GM21723 (cell line): ENCODE data around the gene INPP5F.
"Not testable (repeated sequence)": the region's sequence is repeated elsewhere in the genome, so short reads cannot be mapped to it uniquely, and the experiment has no call there.

Source experiments
- ATAC-seq: cut with Tn5 transposase; IDR thresholded peaks from one replicate; pipeline ENCODE4 v1.9.1; 2021; ENCODE audit warnings: mild to moderate bottlenecking, moderate library complexity; ENCODE audit not compliant: unreplicated experiment

The INPP5F gene

DNA sequence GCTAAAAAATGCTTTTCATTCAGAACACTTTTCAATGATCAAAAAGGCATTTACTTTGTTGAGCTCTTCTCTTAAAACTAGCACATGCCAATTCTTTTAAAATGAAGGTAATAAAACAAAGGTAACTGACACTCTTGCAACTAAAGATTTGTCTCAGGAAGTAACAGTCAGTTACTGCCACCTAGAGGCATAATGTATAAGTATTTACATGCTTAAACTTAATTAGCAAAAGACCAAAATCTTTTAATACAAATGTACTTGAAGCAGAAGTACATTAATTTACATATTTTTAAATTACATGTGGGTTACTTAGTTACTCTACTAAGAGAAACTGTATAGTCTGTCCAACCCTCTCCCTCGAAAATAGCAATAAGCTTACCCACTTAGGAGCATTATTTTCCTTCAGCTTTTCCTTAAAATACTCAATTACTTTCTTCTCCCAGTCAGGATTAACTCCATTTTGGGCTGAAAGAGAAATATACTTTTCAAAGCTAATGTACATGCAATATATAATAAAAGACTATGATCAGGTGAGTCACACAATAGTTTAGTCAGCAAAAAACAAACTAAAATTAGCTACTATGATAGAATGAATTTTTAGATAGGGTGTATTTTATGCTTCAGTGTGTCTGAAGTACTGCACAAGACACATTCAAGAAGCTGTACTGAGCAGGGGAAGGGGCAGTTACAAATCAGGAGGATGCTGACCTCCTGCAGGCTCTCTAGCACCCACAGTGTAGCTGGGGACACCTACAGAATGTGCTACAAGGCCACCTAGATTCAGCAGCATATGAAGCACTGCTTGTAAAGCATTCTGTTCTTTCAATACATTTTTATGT is 133.8 kb downstream of the INPP5F start:
- no peak for ATAC-seq

DNA sequence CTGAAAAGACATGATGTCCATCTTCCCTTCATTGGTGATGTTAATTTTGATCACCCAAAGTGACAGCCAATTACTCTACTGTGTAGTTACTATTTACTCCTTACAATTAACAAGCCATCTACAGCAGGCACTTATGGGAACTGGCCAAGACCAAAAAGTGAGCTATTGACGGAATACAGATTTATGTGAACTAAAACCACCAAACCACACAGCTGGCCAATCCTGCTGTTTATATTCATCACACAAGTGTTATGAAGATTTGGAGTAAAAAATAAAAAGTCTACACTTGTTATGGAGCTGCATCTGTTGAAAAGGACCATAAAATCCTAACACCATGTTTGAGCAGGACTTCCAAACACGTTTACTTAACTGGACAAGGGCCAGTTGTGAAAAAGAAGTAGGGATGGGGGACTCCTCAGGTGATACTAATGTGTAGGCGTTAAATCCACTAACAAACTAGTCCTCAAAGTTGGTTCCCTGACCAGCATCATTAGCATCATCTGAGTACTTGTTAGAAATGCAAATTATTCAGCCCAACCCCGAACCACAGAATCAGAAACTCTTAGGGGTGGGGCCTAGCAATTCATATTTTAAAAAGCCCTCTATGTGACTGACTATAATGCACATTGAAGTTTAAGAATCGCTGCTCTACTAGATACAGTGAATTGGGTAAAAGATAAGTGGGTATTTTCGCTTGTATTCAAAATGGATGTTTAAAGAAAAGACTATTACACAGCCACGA is 135.2 kb downstream of the INPP5F start:
- ATAC-seq: no peak

DNA sequence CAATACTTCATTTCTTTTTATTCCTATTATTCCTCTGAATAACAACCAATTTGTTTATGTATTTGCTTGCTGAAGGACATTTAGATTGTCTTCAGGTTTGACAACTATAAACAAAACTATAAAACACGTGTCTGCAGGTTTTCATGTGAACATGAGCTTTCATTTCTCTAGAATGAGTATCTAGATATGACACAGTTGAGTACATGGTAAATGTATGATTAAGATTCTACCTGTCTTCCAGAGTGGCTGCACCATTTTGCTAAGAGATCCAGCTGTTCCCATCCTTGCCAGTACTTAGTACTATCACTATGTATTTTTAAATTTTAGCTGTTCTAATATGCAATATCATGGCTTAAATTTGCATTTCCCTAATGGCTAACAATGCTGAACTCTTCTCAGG is 136.7 kb downstream of the INPP5F start:
- ATAC-seq: no peak

DNA sequence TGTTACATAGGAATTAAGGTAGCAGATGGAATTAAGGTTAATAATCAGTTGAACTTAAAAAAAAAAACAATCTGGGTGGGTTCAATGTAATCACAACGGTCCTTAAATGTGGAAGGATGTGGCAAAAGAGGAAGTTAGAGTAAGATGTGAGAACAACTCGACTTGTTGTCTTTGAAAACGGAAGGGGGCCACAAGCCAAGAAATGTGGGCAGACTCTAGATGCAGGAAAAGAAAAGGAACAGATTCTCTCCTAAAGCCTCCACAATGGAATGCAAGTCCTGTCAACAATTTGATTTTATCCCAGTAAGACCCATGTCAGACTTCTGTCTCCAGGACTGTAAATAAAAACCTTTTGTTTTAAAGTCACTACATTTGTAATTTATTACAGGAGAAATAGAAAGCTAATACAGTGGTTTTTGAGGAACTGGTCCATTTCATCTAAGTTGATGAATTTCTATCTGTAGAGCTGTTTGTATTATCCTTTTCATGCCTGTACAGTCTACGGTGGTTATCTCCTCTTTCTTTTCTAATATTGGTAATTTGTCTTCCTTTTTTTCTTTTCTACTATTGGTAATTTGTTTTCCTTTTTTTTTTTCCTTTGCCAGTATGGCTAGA is 138.2 kb downstream of the INPP5F start:
- no peak for ATAC-seq

DNA sequence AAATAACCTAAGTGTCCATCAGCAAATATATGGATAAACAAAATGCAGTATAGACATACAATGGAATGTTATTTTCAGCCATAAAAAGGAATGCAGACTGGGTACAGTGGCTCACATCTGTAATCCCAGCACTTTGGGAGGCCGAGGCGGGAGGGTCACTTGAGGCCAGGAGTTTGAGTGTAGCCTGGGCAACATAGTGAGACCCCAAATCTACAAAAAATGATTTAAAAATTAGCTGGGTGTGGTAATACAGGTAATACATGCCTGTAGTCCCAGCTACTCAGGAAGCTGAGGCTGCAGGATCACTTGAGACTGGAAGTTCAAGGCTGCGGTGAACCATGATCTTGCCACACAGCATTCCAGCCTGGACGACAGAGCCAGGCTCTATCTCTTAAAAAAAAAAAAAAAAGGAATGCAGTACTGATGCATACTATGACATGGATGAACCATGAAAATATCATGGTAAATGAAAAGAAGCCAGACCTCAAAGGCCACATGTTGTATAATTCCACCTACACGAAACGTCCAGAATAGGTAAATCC is 139.9 kb downstream of the INPP5F start:
- ATAC-seq: no peak

DNA sequence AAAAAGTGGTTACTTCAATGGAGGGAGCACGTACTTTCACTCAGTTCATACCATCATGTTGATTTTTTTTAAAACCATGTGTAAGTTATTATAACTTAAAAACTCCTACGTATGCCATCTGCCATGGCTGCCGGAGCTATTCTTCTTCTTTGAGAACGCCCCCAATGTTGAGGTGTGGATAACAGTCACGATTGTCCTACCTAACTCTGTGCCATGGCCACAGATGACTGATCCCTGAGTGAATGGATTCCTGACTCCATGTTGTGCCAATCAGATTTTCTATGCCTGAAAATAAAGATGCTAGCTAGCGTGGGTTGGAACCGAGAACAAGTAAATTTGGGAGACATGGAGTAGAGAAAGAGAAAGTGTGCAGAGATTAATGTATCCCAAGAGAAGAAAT is 141.5 kb downstream of the INPP5F start:
- ATAC-seq: no peak

DNA sequence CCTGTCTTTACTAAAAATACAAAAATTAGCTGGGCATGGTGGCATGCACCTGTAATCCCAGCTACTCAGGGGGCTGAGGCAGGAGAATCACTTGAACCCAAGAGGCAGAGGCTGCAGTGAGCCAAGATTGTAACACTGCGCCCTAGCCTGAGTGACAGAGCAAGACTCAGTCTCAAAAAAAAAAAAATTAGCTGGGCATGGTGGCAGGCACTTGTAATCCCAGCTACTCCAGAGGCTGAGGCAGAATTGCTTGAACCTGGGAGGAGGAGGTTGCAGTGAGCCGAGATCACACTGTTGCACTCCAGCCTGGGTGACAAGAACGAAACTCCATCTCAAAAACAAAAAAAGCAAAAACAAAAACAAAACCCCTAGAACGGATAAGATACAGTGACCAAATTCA is 143.5 kb downstream of the INPP5F start:
- ATAC-seq: not testable (repeated sequence)

DNA sequence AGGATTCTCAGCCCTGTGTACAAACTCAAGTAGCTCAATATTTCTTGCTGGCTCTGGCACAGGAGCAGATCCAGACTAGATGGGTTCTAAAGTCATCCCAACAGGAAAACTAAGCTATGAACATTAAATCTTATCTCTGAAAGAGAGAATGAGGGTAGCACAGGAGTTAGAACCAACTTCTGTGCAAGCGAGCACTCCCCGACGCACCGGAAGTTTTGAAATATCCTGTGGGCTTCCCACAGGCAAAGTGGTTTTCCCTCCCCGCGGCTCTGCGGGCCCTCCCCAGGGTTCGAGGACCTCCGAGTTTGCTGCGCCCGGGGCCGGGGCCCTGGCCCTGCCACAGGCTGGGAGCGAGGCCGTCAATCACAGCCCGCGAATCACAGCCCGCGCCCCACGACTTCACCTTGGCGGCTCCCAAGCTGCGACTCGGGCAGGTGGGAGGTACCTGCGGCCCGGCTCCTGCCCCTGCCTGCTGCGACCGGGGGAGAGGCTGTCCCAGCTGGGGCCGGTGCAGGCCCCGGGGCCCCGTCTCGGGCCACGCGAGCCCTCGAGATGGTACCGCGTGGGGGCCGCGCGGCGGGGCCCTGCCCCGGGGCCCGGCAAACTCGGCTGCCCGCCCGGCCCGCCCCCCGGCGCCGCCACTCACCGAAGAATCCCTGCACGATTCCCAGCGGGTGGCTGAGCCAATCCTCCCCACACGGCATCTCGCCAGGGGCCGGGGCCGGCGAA is 146.2 kb downstream of the INPP5F start:
- peak; percentile 50 for ATAC-seq

DNA sequence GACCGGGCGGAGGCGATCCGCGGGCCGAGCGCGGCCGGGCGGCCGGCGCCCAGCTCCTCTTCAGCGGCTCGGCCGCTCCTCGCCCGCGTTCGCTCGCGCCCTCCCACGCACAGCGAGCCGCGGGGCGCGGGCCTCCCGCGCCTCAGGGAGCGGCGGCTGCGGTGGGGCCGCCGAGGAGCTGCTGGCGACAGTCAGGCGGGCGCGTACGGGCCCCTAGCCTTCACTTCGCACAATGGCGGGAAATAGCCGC is 146.7 kb downstream of the INPP5F start, which contains the start of gene MCMBP:
Gene MCMBP (minus strand): TSS at position 234 of the 250 bp plus-strand sequence. CDS start 259 bp downstream, outside the sequence.
- no peak for ATAC-seq

DNA sequence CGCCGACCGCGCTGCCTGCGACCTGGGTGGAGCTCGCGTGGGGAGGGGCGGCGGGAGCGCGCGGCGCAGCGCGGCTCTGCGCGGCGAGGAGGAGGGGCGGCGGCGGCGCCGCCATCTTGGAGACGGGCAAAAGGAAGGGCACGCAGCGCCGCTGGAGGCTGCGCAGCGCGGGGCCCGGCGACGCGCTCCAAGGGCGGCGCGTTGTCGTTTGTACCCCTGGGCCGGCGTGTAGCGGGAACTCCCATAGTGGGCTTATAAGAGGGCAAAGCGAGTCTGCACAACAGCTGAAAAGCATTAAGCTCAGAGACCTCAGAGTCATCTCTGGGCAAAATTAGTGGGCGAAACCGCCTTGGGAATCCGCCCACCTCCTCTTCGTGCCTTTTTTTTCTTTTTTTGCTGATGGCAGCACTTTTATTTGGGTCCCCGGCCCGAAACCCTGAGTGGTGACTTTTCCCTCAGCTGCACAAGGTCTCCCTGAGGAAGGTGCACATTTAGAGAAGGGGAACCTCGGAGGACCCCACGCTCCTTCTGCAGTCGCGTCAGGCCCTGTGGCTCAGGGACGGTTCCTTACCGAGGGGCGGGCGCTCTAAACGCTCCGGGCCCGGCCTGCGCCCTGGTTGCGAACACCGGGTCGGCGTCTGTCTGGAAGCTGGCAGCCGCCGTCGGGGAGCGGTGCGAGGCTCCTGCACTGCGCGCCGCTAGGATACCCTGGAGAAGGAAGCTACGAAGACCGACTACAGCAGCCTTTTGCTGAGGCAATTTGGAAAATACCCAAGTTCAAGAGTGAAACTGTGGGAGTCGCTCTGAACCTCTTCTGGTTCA is 147.2 kb downstream of the INPP5F start:
- peak; percentile 86 for ATAC-seq

DNA sequence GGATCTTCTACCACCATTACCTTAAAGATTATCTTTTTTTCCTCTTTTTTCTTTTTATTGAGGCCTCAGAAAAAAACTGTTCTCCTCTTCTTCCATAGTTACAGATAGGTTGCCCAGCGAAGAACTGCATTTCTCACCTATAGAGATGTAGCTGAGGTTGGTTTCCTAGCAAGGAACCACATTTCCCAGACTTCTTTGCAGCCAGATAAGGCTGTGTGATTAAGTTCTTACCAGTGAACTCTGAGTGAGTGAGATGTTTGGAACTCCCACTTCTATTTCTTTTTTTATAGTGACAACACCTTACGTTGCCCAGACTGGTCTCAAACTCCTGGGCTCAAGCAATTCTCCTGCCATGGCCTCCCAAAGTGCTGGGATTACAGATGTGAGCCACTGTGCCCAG is 152.7 kb downstream of the INPP5F start:
- no peak for ATAC-seq
